Measurements from ENCODE around the gene BTBD2.

- TF ChIP-seq GATA2 (IDR thresholded peaks at IDR 0.05; ENCODE audit: low read depth, low read length), result no peak
- TF ChIP-seq GATA3 (IDR thresholded peaks at IDR 0.05; ENCODE audit: low read depth, low read length), result no peak
Observed at GRCh38 chr19:2046046-2046907, 30.8 kb upstream of the BTBD2 start.

All from SH-SY5Y (cell line).